ENCODE measurements around the gene BICRAL. TPM values are rescaled to one million over a fixed set of nuclear protein-coding genes. Genes with fewer than 3 reads are reported as not detected.
"Not testable (repeated sequence)": the region's sequence is repeated elsewhere in the genome, so short reads cannot be mapped to it uniquely, and the experiment has no call there.

The BICRAL gene
- 13.0 TPM for total RNA-seq

GRCh38 chr6:42781796-42782688, at the start of gene BICRAL:
Gene BICRAL, plus strand, starts transcription at chr6:42782052. Its CDS starts 39,971 bp downstream, at chr6:42822023.
- H3K4me1 ChIP-seq (ENCODE audit: insufficient read depth, low read length): peaks cover 42% of the 10 kb centered on the region

GRCh38 chr6:42733867-42734481, 47.9 kb upstream of the BICRAL start:
- not testable (repeated sequence) for H3K4me3 ChIP-seq (ENCODE audit: low read length); H3K9me3 ChIP-seq (ENCODE audit: low read depth, low read length); H3K27me3 ChIP-seq (ENCODE audit: insufficient read depth, low read length); H3K4me1 ChIP-seq (ENCODE audit: insufficient read depth, low read length)

More at GRCh38 chr6:42781796-42782688, at the start of gene BICRAL:
- Histone ChIP-seq H3K4me3 (ENCODE audit: low read length) (peak within 1 kb of the TSS; percentile 96), H3K27me3 (ENCODE audit: insufficient read depth, low read length) (no peaks in the 10 kb centered on the region), H3K9me3 (ENCODE audit: low read depth, low read length) (no peaks in the 10 kb centered on the region)

- Histone ChIP-seq H3K9me3 (ENCODE audit: low read depth, low read length) (no peaks in the 10 kb centered on the region), H3K4me1 (ENCODE audit: insufficient read depth, low read length) (no peaks in the 10 kb centered on the region), H3K27me3 (ENCODE audit: insufficient read depth, low read length) (no peaks in the 10 kb centered on the region), H3K4me3 (ENCODE audit: low read length) (no peak overlapping the region)
These were observed 45.9 kb upstream of the BICRAL start for GRCh38 chr6:42735976-42736375.

- Histone ChIP-seq H3K9me3 (ENCODE audit: low read depth, low read length) (no peaks in the 10 kb centered on the region), H3K4me1 (ENCODE audit: insufficient read depth, low read length) (peaks cover 16% of the 10 kb centered on the region), H3K4me3 (ENCODE audit: low read length) (no peak overlapping the region), H3K27me3 (ENCODE audit: insufficient read depth, low read length) (no peaks in the 10 kb centered on the region)
These were observed 41.1 kb upstream of the BICRAL start for GRCh38 chr6:42740725-42741124.

- Histone ChIP-seq H3K9me3 (ENCODE audit: low read depth, low read length) (no peaks in the 10 kb centered on the region), H3K27me3 (ENCODE audit: insufficient read depth, low read length) (no peaks in the 10 kb centered on the region), H3K4me3 (ENCODE audit: low read length) (no peak overlapping the region), H3K4me1 (ENCODE audit: insufficient read depth, low read length) (peaks cover 17% of the 10 kb centered on the region)
These were observed 39.5 kb upstream of the BICRAL start for GRCh38 chr6:42742116-42742894.

GRCh38 chr6:42744351-42744893, 37.4 kb upstream of the BICRAL start:
- peaks cover 32% of the 10 kb centered on the region for H3K4me1 ChIP-seq (ENCODE audit: insufficient read depth, low read length)
- H3K27me3 ChIP-seq (ENCODE audit: insufficient read depth, low read length): no peaks in the 10 kb centered on the region
- H3K9me3 ChIP-seq (ENCODE audit: low read depth, low read length): no peaks in the 10 kb centered on the region
- H3K4me3 ChIP-seq (ENCODE audit: low read length): peak overlapping the region; percentile 99

GRCh38 chr6:42745083-42745639, 36.7 kb upstream of the BICRAL start:
- Histone ChIP-seq H3K4me3 (ENCODE audit: low read length) (peak overlapping the region; percentile 99), H3K27me3 (ENCODE audit: insufficient read depth, low read length) (no peaks in the 10 kb centered on the region), H3K9me3 (ENCODE audit: low read depth, low read length) (no peaks in the 10 kb centered on the region), H3K4me1 (ENCODE audit: insufficient read depth, low read length) (peaks cover 32% of the 10 kb centered on the region)

- Histone ChIP-seq H3K9me3 (ENCODE audit: low read depth, low read length) (no peaks in the 10 kb centered on the region), H3K4me1 (ENCODE audit: insufficient read depth, low read length) (peaks cover 32% of the 10 kb centered on the region)
These were observed 36.0 kb upstream of the BICRAL start, which contains the start of gene TBCC for GRCh38 chr6:42745640-42746462. Gene TBCC, minus strand, starts transcription at chr6:42746103. Its CDS starts 30 bp downstream, at chr6:42746073.

GRCh38 chr6:42746463-42747391, 35.1 kb upstream of the BICRAL start:
- Histone ChIP-seq H3K27me3 (ENCODE audit: insufficient read depth, low read length) (no peaks in the 10 kb centered on the region), H3K9me3 (ENCODE audit: low read depth, low read length) (no peaks in the 10 kb centered on the region), H3K4me3 (ENCODE audit: low read length) (peak overlapping the region; percentile 99), H3K4me1 (ENCODE audit: insufficient read depth, low read length) (peaks cover 32% of the 10 kb centered on the region)

More at GRCh38 chr6:42745640-42746462, 36.0 kb upstream of the BICRAL start, which contains the start of gene TBCC:
- H3K27me3 ChIP-seq (ENCODE audit: insufficient read depth, low read length): no peaks in the 10 kb centered on the region
- H3K4me3 ChIP-seq (ENCODE audit: low read length): peak within 1 kb of the TSS; percentile 99

- no peaks in the 10 kb centered on the region for H3K27me3 ChIP-seq (ENCODE audit: insufficient read depth, low read length)
- H3K9me3 ChIP-seq (ENCODE audit: low read depth, low read length): no peaks in the 10 kb centered on the region
- peaks cover 32% of the 10 kb centered on the region for H3K4me1 ChIP-seq (ENCODE audit: insufficient read depth, low read length)
- H3K4me3 ChIP-seq (ENCODE audit: low read length): no peak overlapping the region
These were observed 33.5 kb upstream of the BICRAL start for GRCh38 chr6:42748203-42748898.

GRCh38 chr6:42751055-42751454, 30.8 kb upstream of the BICRAL start:
- H3K4me1 ChIP-seq (ENCODE audit: insufficient read depth, low read length): peaks cover 16% of the 10 kb centered on the region
- no peaks in the 10 kb centered on the region for H3K9me3 ChIP-seq (ENCODE audit: low read depth, low read length)
- H3K4me3 ChIP-seq (ENCODE audit: low read length): no peak overlapping the region
- no peaks in the 10 kb centered on the region for H3K27me3 ChIP-seq (ENCODE audit: insufficient read depth, low read length)

- H3K9me3 ChIP-seq (ENCODE audit: low read depth, low read length): no peaks in the 10 kb centered on the region
- H3K4me1 ChIP-seq (ENCODE audit: insufficient read depth, low read length): no peaks in the 10 kb centered on the region
- H3K4me3 ChIP-seq (ENCODE audit: low read length): no peak overlapping the region
- no peaks in the 10 kb centered on the region for H3K27me3 ChIP-seq (ENCODE audit: insufficient read depth, low read length)
These were observed 27.1 kb upstream of the BICRAL start for GRCh38 chr6:42754759-42755158.
